Stomach (tissue), 9 donors: ENCODE data around the gene COL1A2. TPM values are rescaled to one million over a fixed set of nuclear protein-coding genes. Genes with fewer than 3 reads are reported as not detected.

Experiments
- DNase-seq, 2 donors: peaks; one replicate each; pipeline versions ENCODE4 v3.0.0 to v3.0.0-alpha.2; 2013 to 2019
- H3K27ac ChIP-seq, 5 donors: fragments of 200-600 bp in 4 of 5; sonication (generic) in 4 of 5; one replicate each; pipeline ENCODE4 v1.5.1; 2013 to 2019; ENCODE audit warnings: mild to moderate bottlenecking in 1 of 5, moderate library complexity in 1 of 5
- H3K27me3 ChIP-seq, 3 donors: fragments of 200-600 bp; sonication (generic); one replicate each; pipeline ENCODE4 v1.5.1; 2017 to 2019; ENCODE audit warnings: mixed run types in 1 of 3
- H3K36me3 ChIP-seq, 4 donors: fragments of 200-600 bp; sonication (generic); 1 replicate in 3 of 4; 2 replicates in 1 of 4; pipeline ENCODE4 v1.5.1; 2016 to 2019
- H3K4me1 ChIP-seq, 4 donors: fragments of 200-600 bp; sonication (generic); one replicate each; pipeline ENCODE4 v1.5.1; 2016 to 2019
- H3K4me3 ChIP-seq, 4 donors: fragments of 200-600 bp; sonication (generic) in 3 of 4; one replicate each; pipeline ENCODE4 v1.5.1; 2016 to 2019; ENCODE audit warnings: mild to moderate bottlenecking in 1 of 4
- H3K9me3 ChIP-seq, 4 donors: fragments of 200-600 bp; sonication (generic); one replicate each; pipeline ENCODE4 v1.5.1; 2016 to 2019
- CTCF ChIP-seq, 7 experiments: fragments of 450-650 bp in 4 of 7; fragments of 200-600 bp in 3 of 7; sonication (generic) in 3 of 7; IDR thresholded peaks; one replicate each; pipeline ENCODE4 v1.5.1; 2016 to 2019; ENCODE audit warnings: antibody characterized with exemption in 7 of 7, control low read depth in 2 of 7, mild to moderate bottlenecking in 1 of 7
- EP300 ChIP-seq: sonication (generic); formaldehyde crosslinking; IDR thresholded peaks from one replicate; pipeline ENCODE4 v1.6.1; 2017; ENCODE audit warnings: antibody characterized with exemption
- POLR2A ChIP-seq, 4 donors: fragments of 450-650 bp; IDR thresholded peaks; one replicate each; pipeline ENCODE4 v1.6.1; 2016; ENCODE audit warnings: antibody characterized with exemption in 4 of 4, control low read depth in 2 of 4, mild to moderate bottlenecking in 1 of 4, moderate library complexity in 1 of 4
- POLR2AphosphoS5 ChIP-seq, 3 donors: sonication (generic); formaldehyde crosslinking; IDR thresholded peaks; one replicate each; pipeline ENCODE4 v1.6.1; 2016; ENCODE audit warnings: antibody characterized with exemption in 3 of 3
- WGBS, 5 donors: extraction: QIAGEN DNeasy Blood & Tissue Kit in 3 of 5; methylation state at CpG; one replicate each; pipeline versions ENCODE4 v1.1.5 to v1.1.7; 2013 to 2018; 5-methylcytosine and 5-hydroxymethylcytosine counted together
- intact Hi-C: fragments of 100-400 bp; cut with DNase I; formaldehyde crosslinking; loops from one replicate; pipeline ENCODE4 v1.15.1; 2023; ENCODE audit warnings: low total_unique reads
- polyA plus RNA-seq, 3 donors: library from polyadenylated mRNA; stranded (reverse); fragments of 200-250 nt; gene quantifications; one replicate each; pipeline ENCODE4 v1.2.3, GENCODE V29; 2013
- total RNA-seq, 5 donors: library from RNA; depleted of rRNA; stranded (reverse); fragments of >200 nt; gene quantifications; one replicate each; pipeline versions ENCODE4 v1.1.0 to v1.2.3, GENCODE V29; 2014 to 2016
- donor health status: healthy with polysubstance abuse.
- donor health status: Bipolar disorder and iron deficiency.
- donor health status: healthy.

COL1A2 gene
- total and polyA plus RNA-seq, 8 donors = 30.9 to 3,975 (median 82.5) TPM

GRCh38 chr7:94410413-94411187 is 15.9 kb downstream of the COL1A2 start:
- no peak overlapping the region for H3K4me3 ChIP-seq
- intact Hi-C loops = no loop called here
- no peaks in the 10 kb centered on the region for H3K27me3 ChIP-seq
- no peak for DNase-seq
- peaks cover 0 to 15% (median 0%) of the 10 kb centered on the region in 4 donors for H3K4me1 ChIP-seq
- TF ChIP-seq POLR2AphosphoS5 (IDR thresholded peaks at IDR 0.05) = no peak
- H3K36me3 ChIP-seq = peaks cover 14 to 89% (median 52%) of the 10 kb centered on the region in 4 donors
- no peaks in the 10 kb centered on the region for H3K9me3 ChIP-seq
- WGBS, 5 donors = 61 to 85% (median 79%) methylated on average over 6 of the region's 6 CpGs
- peak overlapping the region in 3 of 5 donors; percentile 26 to 34 (median 32) for H3K27ac ChIP-seq

DNA sequence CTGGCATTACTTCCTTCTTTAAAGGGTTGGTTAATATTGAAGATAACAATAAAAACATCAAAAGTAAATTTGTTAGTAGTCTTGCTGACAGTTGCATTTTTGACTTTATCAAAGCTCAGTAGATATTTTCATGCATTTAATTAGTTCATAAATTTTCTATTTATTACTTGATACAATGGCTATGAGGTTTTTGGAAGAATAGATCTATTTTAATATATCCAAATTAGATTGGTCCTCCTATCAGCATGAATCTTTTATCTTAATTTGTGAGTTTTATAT is 16.4 kb downstream of the COL1A2 start:
- H3K27me3 ChIP-seq = no peaks in the 10 kb centered on the region
- H3K27ac ChIP-seq = no peak overlapping the region
- H3K4me1 ChIP-seq = peaks cover 0 to 15% (median 1%) of the 10 kb centered on the region in 4 donors
- no peak overlapping the region for H3K4me3 ChIP-seq
- no peak for TF ChIP-seq POLR2A (IDR thresholded peaks at IDR 0.05)
- TF ChIP-seq EP300 = no peak
- no peak for TF ChIP-seq CTCF (IDR thresholded peaks at IDR 0.05)
- TF ChIP-seq POLR2AphosphoS5 (IDR thresholded peaks at IDR 0.05) = no peak
- H3K36me3 ChIP-seq = peaks cover 17 to 89% (median 52%) of the 10 kb centered on the region in 4 donors
- no peaks in the 10 kb centered on the region for H3K9me3 ChIP-seq
- DNase-seq = no peak
- intact Hi-C loops = no loop called here

- H3K36me3 ChIP-seq = peaks cover 17 to 93% (median 52%) of the 10 kb centered on the region in 4 donors
- intact Hi-C loops = no loop called here
- H3K27me3 ChIP-seq = no peaks in the 10 kb centered on the region
- no peaks in the 10 kb centered on the region for H3K9me3 ChIP-seq
- H3K4me3 ChIP-seq = no peak overlapping the region
- 38 to 52% (median 47%) methylated on average over 3 of the region's 3 CpGs for WGBS, 5 donors
- no peak for TF ChIP-seq CTCF (IDR thresholded peaks at IDR 0.05)
- no peak for TF ChIP-seq POLR2AphosphoS5 (IDR thresholded peaks at IDR 0.05)
- no peak for TF ChIP-seq POLR2A (IDR thresholded peaks at IDR 0.05)
- TF ChIP-seq EP300 = no peak
- H3K27ac ChIP-seq = peak overlapping the region in 1 of 5 donors; percentile 44
- H3K4me1 ChIP-seq = peaks cover 0 to 15% (median 3%) of the 10 kb centered on the region in 4 donors
- DNase-seq = no peak
Observed at GRCh38 chr7:94412762-94413322, 18.1 kb downstream of the COL1A2 start.

DNA sequence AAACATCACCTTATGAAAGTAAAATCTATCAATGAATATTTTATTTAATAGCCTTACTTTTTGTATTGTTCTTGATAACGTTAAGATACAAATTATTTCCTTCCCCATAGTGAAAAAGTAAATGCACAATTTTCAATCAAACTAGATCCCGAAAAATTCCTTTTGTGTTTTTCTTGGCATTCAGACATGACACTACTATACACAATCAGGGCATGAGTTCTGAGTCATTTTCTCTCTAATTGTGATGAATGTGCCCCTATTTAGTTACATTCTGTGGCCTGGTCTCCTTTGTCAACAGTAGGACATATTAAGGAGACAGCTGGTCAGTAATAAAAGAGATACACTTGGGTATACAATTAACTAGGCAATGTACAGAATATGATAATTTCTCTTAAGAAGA is 19.8 kb downstream of the COL1A2 start:
- no peaks in the 10 kb centered on the region for H3K27me3 ChIP-seq
- H3K36me3 ChIP-seq = peaks cover 20 to 92% (median 46%) of the 10 kb centered on the region in 4 donors
- intact Hi-C loops = no loop called here
- H3K27ac ChIP-seq = peak overlapping the region in 3 of 5 donors; percentile 19 to 44 (median 32)
- peaks cover 0 to 15% (median 3%) of the 10 kb centered on the region in 4 donors for H3K4me1 ChIP-seq
- no peak for TF ChIP-seq EP300
- TF ChIP-seq POLR2A (IDR thresholded peaks at IDR 0.05) = no peak
- no peak for TF ChIP-seq POLR2AphosphoS5 (IDR thresholded peaks at IDR 0.05)
- no peak for TF ChIP-seq CTCF (IDR thresholded peaks at IDR 0.05)
- H3K9me3 ChIP-seq = no peaks in the 10 kb centered on the region
- 48 to 71% (median 65%) methylated on average over 2 of the region's 2 CpGs for WGBS, 5 donors
- no peak overlapping the region for H3K4me3 ChIP-seq
- DNase-seq = no peak

DNA sequence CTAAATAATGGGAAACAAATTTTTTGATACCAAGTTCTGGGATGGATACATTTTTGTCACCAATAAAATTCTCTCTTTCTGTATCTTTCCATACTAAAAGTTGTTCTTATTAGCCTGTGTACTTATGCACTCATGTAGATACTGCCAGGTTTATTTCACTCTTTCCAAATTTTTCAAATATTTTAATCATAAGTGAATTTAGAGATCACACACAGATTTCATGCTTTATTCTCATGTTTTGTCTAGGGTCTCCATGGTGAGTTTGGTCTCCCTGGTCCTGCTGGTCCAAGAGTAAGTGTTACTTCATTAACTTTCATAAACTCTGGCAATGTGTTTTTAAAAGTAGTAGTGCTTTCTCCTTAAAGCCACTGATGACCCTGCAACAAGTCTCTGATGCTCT is 20.3 kb downstream of the COL1A2 start:
- intact Hi-C loops = no loop called here
- DNase-seq = no peak
- peak overlapping the region in 3 of 5 donors; percentile 19 to 44 (median 32) for H3K27ac ChIP-seq
- H3K4me1 ChIP-seq = peaks cover 0 to 15% (median 3%) of the 10 kb centered on the region in 4 donors
- H3K27me3 ChIP-seq = no peaks in the 10 kb centered on the region
- no peaks in the 10 kb centered on the region for H3K9me3 ChIP-seq
- H3K36me3 ChIP-seq = peaks cover 18 to 92% (median 48%) of the 10 kb centered on the region in 4 donors
- no peak overlapping the region for H3K4me3 ChIP-seq
- no peak for TF ChIP-seq EP300
- TF ChIP-seq CTCF (IDR thresholded peaks at IDR 0.05) = no peak
- no peak for TF ChIP-seq POLR2AphosphoS5 (IDR thresholded peaks at IDR 0.05)
- TF ChIP-seq POLR2A (IDR thresholded peaks at IDR 0.05) = no peak
